Ovary (tissue), 9 donors: ENCODE measurements around the gene CCL20. TPM values are rescaled to one million over a fixed set of nuclear protein-coding genes. Genes with fewer than 3 reads are reported as not detected.

Experiments
- DNase-seq, 5 donors: peaks; one replicate each; pipeline ENCODE4 v3.0.0-alpha.2; 2019 to 2020
- H3K27ac ChIP-seq, 2 donors: fragments of 200-600 bp; one replicate each; pipeline versions ENCODE4 v1.5.1 to v1.8.0; 2019 to 2022
- H3K27me3 ChIP-seq: fragments of 200-600 bp; one replicate; pipeline ENCODE4 v1.8.0; 2022
- H3K36me3 ChIP-seq: fragments of 200-600 bp; sonication (generic); one replicate; pipeline ENCODE4 v1.5.1; 2019
- H3K4me1 ChIP-seq: one replicate; pipeline ENCODE4 v1.8.1; 2013; ENCODE audit warnings: mild to moderate bottlenecking, moderate library complexity; ENCODE audit not compliant: insufficient read depth
- H3K4me3 ChIP-seq: fragments of 200-600 bp; sonication (generic); one replicate; pipeline ENCODE4 v1.5.1; 2017
- H3K9me3 ChIP-seq, 2 donors: fragments of 200-600 bp in 1 of 2; sonication (generic) in 1 of 2; one replicate each; pipeline versions ENCODE4 v1.5.1 to v1.8.1; 2013 to 2019; ENCODE audit warnings: mild to moderate bottlenecking in 1 of 2, moderate library complexity in 1 of 2
- EP300 ChIP-seq: sonication (generic); formaldehyde crosslinking; IDR thresholded peaks from one replicate; pipeline ENCODE4 v1.6.1; 2017; ENCODE audit warnings: antibody characterized with exemption
- POLR2A ChIP-seq: fragments of 450-650 bp; IDR thresholded peaks from one replicate; pipeline ENCODE4 v1.6.1; 2017; ENCODE audit warnings: antibody characterized with exemption, mild to moderate bottlenecking, moderate library complexity
- WGBS, 3 donors: extraction: QIAGEN DNeasy Blood & Tissue Kit in 1 of 3; methylation state at CpG; one replicate each; pipeline versions ENCODE4 v1.1.5 to v1.1.7; 2013 to 2017; 5-methylcytosine and 5-hydroxymethylcytosine counted together
- intact Hi-C, 4 donors: fragments of 100-400 bp; cut with DNase I; formaldehyde crosslinking; loops; one replicate each; pipeline versions ENCODE4 v1.11.0 to v1.15.1; 2022 to 2023
- polyA plus RNA-seq, 2 donors: library from polyadenylated mRNA; stranded (reverse); fragments of 200-250 nt in 1 of 2; fragments of 350-450 nt in 1 of 2; fragmentation: Illumina TruSeq in 1 of 2; extraction: RNeasy Lipid Tissue Mini Kit (QIAGEN cat#74804) in 1 of 2; gene quantifications; one replicate each; pipeline ENCODE4 v1.2.3, GENCODE V29; 2013 to 2014
- total RNA-seq, 7 donors: library from RNA; depleted of rRNA in 2 of 7; stranded (reverse); fragments of >200 nt in 2 of 7; fragmentation: NEBNext Ultra II Directional in 3 of 7; extraction: Animal tissue kit (Norgen Biotek cat#: 25700) in 3 of 7; gene quantifications; one replicate each; pipeline versions ENCODE4 v1.1.0 to v1.2.4, GENCODE V29; 2016 to 2023
- TF ChIP-seq, protein P1 (sequence below), 3 donors: fragments of 450-650 bp in 2 of 3; fragments of 200-600 bp in 1 of 3; IDR thresholded peaks; one replicate each; pipeline versions ENCODE4 v1.5.1 to v1.8.0; 2016 to 2022; ENCODE audit warnings: antibody characterized with exemption in 3 of 3, mild to moderate bottlenecking in 1 of 3
- donor health status: DM: no; HTN: no; CAD: no; lungs with moderate emphysema.
- donor health status: DM: no; HTN: no; CAD: no.
- donor health status: Bipolar disorder and iron deficiency.
- donor health status: DM: yes; HTN: yes; CAD: no.
- donor health status: DM: no; HTN: no; CAD: no.
- donor health status: DM: yes; HTN: yes; CAD: no.

The CCL20 gene
- total and polyA plus RNA-seq, 9 donors: 0.43 to 6.4 (median 2.8) TPM; not detected in 5

- DNase-seq: no peak
- WGBS, 3 donors: 69 to 70% (median 69%) methylated on average over 2 of the region's 2 CpGs
- intact Hi-C loops: no loop called here
- Histone ChIP-seq H3K27ac (no peak overlapping the region), H3K27me3 (no peaks in the 10 kb centered on the region), H3K9me3 (no peaks in the 10 kb centered on the region), H3K4me1 (no peaks in the 10 kb centered on the region), H3K4me3 (no peak overlapping the region), H3K36me3 (no peaks in the 10 kb centered on the region)
- TF ChIP-seq POLR2A: no peak
- TF ChIP-seq, protein P1, sequence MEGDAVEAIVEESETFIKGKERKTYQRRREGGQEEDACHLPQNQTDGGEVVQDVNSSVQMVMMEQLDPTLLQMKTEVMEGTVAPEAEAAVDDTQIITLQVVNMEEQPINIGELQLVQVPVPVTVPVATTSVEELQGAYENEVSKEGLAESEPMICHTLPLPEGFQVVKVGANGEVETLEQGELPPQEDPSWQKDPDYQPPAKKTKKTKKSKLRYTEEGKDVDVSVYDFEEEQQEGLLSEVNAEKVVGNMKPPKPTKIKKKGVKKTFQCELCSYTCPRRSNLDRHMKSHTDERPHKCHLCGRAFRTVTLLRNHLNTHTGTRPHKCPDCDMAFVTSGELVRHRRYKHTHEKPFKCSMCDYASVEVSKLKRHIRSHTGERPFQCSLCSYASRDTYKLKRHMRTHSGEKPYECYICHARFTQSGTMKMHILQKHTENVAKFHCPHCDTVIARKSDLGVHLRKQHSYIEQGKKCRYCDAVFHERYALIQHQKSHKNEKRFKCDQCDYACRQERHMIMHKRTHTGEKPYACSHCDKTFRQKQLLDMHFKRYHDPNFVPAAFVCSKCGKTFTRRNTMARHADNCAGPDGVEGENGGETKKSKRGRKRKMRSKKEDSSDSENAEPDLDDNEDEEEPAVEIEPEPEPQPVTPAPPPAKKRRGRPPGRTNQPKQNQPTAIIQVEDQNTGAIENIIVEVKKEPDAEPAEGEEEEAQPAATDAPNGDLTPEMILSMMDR (IDR thresholded peaks at IDR 0.05): no peak
- no peak for TF ChIP-seq EP300
Observed at GRCh38 chr2:227822416-227823003, 8.9 kb downstream of the CCL20 start.

DNA sequence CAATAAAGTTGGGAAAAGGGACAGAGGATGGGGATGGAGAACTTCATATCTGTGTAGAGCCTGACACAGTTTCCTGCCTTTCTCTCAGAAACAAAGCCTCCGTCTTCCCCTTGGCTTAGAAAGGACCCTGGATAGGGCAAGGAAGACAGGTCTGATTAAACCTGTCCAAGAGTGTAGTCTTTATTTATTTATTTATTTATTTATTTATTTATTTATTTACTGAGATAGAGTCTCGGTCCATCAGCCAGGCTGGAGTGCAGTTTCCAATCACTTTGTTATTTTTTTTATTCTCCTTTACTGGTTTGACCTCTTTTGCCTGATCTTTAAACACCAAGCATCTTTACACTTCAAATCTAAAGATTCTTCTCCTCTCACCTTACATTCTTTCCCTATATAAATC lies 10.3 kb downstream of the CCL20 start:
- intact Hi-C loops: no loop called here
- Histone ChIP-seq H3K36me3 (no peaks in the 10 kb centered on the region), H3K27me3 (no peaks in the 10 kb centered on the region), H3K4me1 (no peaks in the 10 kb centered on the region), H3K9me3 (no peaks in the 10 kb centered on the region), H3K4me3 (no peak overlapping the region), H3K27ac (no peak overlapping the region)
- WGBS, 3 donors: 52 to 73% (median 70%) methylated on average over 2 of the region's 2 CpGs
- DNase-seq: no peak
- TF ChIP-seq, protein P1 (IDR thresholded peaks at IDR 0.05): no peak
- no peak for TF ChIP-seq POLR2A

- TF ChIP-seq EP300: no peak
- TF ChIP-seq POLR2A: no peak
- TF ChIP-seq, protein P1 (IDR thresholded peaks at IDR 0.05): no peak
Observed at GRCh38 chr2:227824711-227825110, 11.1 kb downstream of the CCL20 start.

DNA sequence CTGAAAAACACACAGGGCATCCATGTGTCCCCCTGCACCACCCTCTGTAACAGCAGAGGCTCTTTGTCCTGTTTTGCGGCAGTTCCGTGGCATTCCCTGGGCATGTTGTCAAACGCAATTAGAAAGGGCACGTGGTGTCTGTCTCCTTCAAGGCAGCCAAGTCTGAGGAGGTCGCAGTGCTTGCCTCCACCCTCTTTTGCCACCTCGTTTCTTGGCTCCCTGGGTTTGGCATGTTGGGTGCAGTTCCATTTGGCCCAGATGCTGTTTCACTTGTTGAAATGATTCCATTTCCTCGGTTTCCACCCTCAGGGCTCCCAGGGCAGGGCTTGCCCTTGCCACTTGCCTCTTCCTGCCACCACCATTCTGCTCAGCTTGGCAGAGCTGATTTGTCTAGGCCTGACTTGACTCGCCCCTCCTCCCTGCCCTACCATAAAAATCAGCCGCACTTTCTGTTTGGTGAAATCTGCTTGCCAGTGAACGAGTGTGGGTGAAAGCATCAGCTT lies 12.4 kb downstream of the CCL20 start:
- no peak overlapping the region for H3K4me3 ChIP-seq
- H3K27ac ChIP-seq: no peak overlapping the region

More at GRCh38 chr2:227824711-227825110, 11.1 kb downstream of the CCL20 start:
- Histone ChIP-seq H3K4me3 (no peak overlapping the region), H3K4me1 (no peaks in the 10 kb centered on the region), H3K9me3 (no peaks in the 10 kb centered on the region), H3K36me3 (no peaks in the 10 kb centered on the region), H3K27me3 (no peaks in the 10 kb centered on the region), H3K27ac (no peak overlapping the region)
- intact Hi-C loops: no loop called here
- WGBS, 3 donors: 84 to 92% (median 87%) methylated on average over 7 of the region's 7 CpGs
- no peak for DNase-seq

More for the DNA sequence above, 12.4 kb downstream of the CCL20 start:
- intact Hi-C loops: no loop called here
- H3K9me3 ChIP-seq: no peaks in the 10 kb centered on the region
- no peaks in the 10 kb centered on the region for H3K36me3 ChIP-seq
- H3K4me1 ChIP-seq: no peaks in the 10 kb centered on the region
- 46 to 52% (median 51%) methylated on average over 10 of the region's 10 CpGs for WGBS, 3 donors
- TF ChIP-seq, protein P1 (IDR thresholded peaks at IDR 0.05): no peak
- TF ChIP-seq EP300 (no peak), POLR2A (no peak)
- no peaks in the 10 kb centered on the region for H3K27me3 ChIP-seq
- DNase-seq: no peak
